ENCODE results near the gene COL4A2.
"Not testable (repeated sequence)": the region's sequence is repeated elsewhere in the genome, so short reads cannot be mapped to it uniquely, and the experiment has no call there.

The COL4A2 gene

GRCh38 chr13:110483386-110483968, 176.4 kb downstream of the COL4A2 start:
- no peaks in the 10 kb centered on the region for H3K9me3 ChIP-seq (ENCODE audit: severe bottlenecking)
- no peak overlapping the region for H3K4me3 ChIP-seq (ENCODE audit: low read depth, low read length)
- no peak for DNase-seq
- H3K36me3 ChIP-seq, result peaks cover 17% of the 10 kb centered on the region
- H3K27me3 ChIP-seq (ENCODE audit: insufficient read depth, low read depth, severe bottlenecking), result no peaks in the 10 kb centered on the region
- no peak overlapping the region for H3K27ac ChIP-seq
- TF ChIP-seq, protein P1, sequence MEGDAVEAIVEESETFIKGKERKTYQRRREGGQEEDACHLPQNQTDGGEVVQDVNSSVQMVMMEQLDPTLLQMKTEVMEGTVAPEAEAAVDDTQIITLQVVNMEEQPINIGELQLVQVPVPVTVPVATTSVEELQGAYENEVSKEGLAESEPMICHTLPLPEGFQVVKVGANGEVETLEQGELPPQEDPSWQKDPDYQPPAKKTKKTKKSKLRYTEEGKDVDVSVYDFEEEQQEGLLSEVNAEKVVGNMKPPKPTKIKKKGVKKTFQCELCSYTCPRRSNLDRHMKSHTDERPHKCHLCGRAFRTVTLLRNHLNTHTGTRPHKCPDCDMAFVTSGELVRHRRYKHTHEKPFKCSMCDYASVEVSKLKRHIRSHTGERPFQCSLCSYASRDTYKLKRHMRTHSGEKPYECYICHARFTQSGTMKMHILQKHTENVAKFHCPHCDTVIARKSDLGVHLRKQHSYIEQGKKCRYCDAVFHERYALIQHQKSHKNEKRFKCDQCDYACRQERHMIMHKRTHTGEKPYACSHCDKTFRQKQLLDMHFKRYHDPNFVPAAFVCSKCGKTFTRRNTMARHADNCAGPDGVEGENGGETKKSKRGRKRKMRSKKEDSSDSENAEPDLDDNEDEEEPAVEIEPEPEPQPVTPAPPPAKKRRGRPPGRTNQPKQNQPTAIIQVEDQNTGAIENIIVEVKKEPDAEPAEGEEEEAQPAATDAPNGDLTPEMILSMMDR (IDR thresholded peaks at IDR 0.05; ENCODE audit: low read depth, low read length), result no peak

- DNase-seq, result no peak
- H3K36me3 ChIP-seq, result peaks cover 17% of the 10 kb centered on the region
These were observed 177.4 kb downstream of the COL4A2 start for GRCh38 chr13:110484290-110485048.

GRCh38 chr13:110485604-110486003, 178.5 kb downstream of the COL4A2 start:
- H3K9me3 ChIP-seq (ENCODE audit: severe bottlenecking), result no peaks in the 10 kb centered on the region
- no peak overlapping the region for H3K27ac ChIP-seq
- H3K4me3 ChIP-seq (ENCODE audit: low read depth, low read length), result no peak overlapping the region
- H3K36me3 ChIP-seq, result peaks cover 17% of the 10 kb centered on the region
- no peaks in the 10 kb centered on the region for H3K27me3 ChIP-seq (ENCODE audit: insufficient read depth, low read depth, severe bottlenecking)
- DNase-seq, result no peak
- TF ChIP-seq, protein P1 (IDR thresholded peaks at IDR 0.05; ENCODE audit: low read depth, low read length), result no peak

More at GRCh38 chr13:110484290-110485048, 177.4 kb downstream of the COL4A2 start:
- TF ChIP-seq, protein P1 (IDR thresholded peaks at IDR 0.05; ENCODE audit: low read depth, low read length), result no peak
- no peaks in the 10 kb centered on the region for H3K27me3 ChIP-seq (ENCODE audit: insufficient read depth, low read depth, severe bottlenecking)
- no peak overlapping the region for H3K27ac ChIP-seq
- no peaks in the 10 kb centered on the region for H3K9me3 ChIP-seq (ENCODE audit: severe bottlenecking)
- H3K4me3 ChIP-seq (ENCODE audit: low read depth, low read length), result no peak overlapping the region

- no peak for DNase-seq
- no peak overlapping the region for H3K27ac ChIP-seq
These were observed 179.1 kb downstream of the COL4A2 start for GRCh38 chr13:110486061-110486715.

GRCh38 chr13:110486880-110487279, 179.8 kb downstream of the COL4A2 start:
- not testable (repeated sequence) for H3K27ac ChIP-seq; DNase-seq; H3K9me3 ChIP-seq (ENCODE audit: severe bottlenecking); H3K27me3 ChIP-seq (ENCODE audit: insufficient read depth, low read depth, severe bottlenecking); H3K4me3 ChIP-seq (ENCODE audit: low read depth, low read length)
- peaks cover 20% of the 10 kb centered on the region for H3K36me3 ChIP-seq

More at GRCh38 chr13:110486061-110486715, 179.1 kb downstream of the COL4A2 start:
- H3K27me3 ChIP-seq (ENCODE audit: insufficient read depth, low read depth, severe bottlenecking), result no peaks in the 10 kb centered on the region
- H3K4me3 ChIP-seq (ENCODE audit: low read depth, low read length), result no peak overlapping the region
- H3K36me3 ChIP-seq, result peaks cover 19% of the 10 kb centered on the region
- TF ChIP-seq, protein P1 (IDR thresholded peaks at IDR 0.05; ENCODE audit: low read depth, low read length), result no peak
- no peaks in the 10 kb centered on the region for H3K9me3 ChIP-seq (ENCODE audit: severe bottlenecking)

All from WERI-Rb-1 (cell line).